Gastroesophageal sphincter (tissue), 4 donors: ENCODE measurements around the gene DGKG. TPM values are rescaled to one million over a fixed set of nuclear protein-coding genes. Genes with fewer than 3 reads are reported as not detected.

Experiments used
- ATAC-seq: fragments of 150-250 bp; one replicate; pipeline ENCODE4 v1.9.1; 2016; ENCODE audit warnings: mild to moderate bottlenecking, moderate library complexity
- H3K27ac ChIP-seq, 4 donors: fragments of 200-600 bp; sonication (generic) in 3 of 4; 1 replicate in 3 of 4; 2 replicates in 1 of 4; pipeline ENCODE4 v1.5.1; 2016 to 2019
- H3K27me3 ChIP-seq: fragments of 200-600 bp; sonication (generic); one replicate; pipeline ENCODE4 v1.5.1; 2019
- H3K36me3 ChIP-seq, 2 donors: fragments of 200-600 bp; sonication (generic); one replicate each; pipeline ENCODE4 v1.5.1; 2019; ENCODE audit warnings: control low read depth in 1 of 2
- H3K4me1 ChIP-seq, 3 donors: fragments of 200-600 bp; sonication (generic); 1 replicate in 2 of 3; 2 replicates in 1 of 3; pipeline ENCODE4 v1.5.1; 2016 to 2019; ENCODE audit warnings: control low read depth in 2 of 3
- H3K4me3 ChIP-seq, 2 donors: fragments of 200-600 bp; sonication (generic); one replicate each; pipeline ENCODE4 v1.5.1; 2019; ENCODE audit warnings: mild to moderate bottlenecking in 1 of 2, moderate library complexity in 1 of 2
- H3K9me3 ChIP-seq, 3 donors: fragments of 200-600 bp; sonication (generic); one replicate each; pipeline ENCODE4 v1.5.1; 2017 to 2019; ENCODE audit warnings: control low read depth in 2 of 3
- CTCF ChIP-seq, 4 experiments: fragments of 200-600 bp in 2 of 4; fragments of 450-650 bp in 2 of 4; sonication (generic) in 1 of 4; IDR thresholded peaks; one replicate each; pipeline ENCODE4 v1.5.1; 2017 to 2019; ENCODE audit warnings: antibody characterized with exemption in 4 of 4, mild to moderate bottlenecking in 2 of 4, moderate library complexity in 2 of 4
- EP300 ChIP-seq: sonication (generic); formaldehyde crosslinking; IDR thresholded peaks from one replicate; pipeline ENCODE4 v1.6.1; 2017; ENCODE audit warnings: antibody characterized with exemption, mild to moderate bottlenecking
- POLR2A ChIP-seq, 2 donors: fragments of 450-650 bp; IDR thresholded peaks; one replicate each; pipeline ENCODE4 v1.6.1; 2017; ENCODE audit warnings: antibody characterized with exemption in 2 of 2, mild to moderate bottlenecking in 2 of 2, moderate library complexity in 1 of 2
- POLR2AphosphoS5 ChIP-seq: sonication (generic); formaldehyde crosslinking; IDR thresholded peaks from one replicate; pipeline ENCODE4 v1.6.1; 2017; ENCODE audit warnings: antibody characterized with exemption
- WGBS, 2 donors: methylation state at CpG; one replicate each; pipeline ENCODE4 v1.1.5; 2018; ENCODE audit warnings: low coverage in 1 of 2; 5-methylcytosine and 5-hydroxymethylcytosine counted together
- total RNA-seq, 4 donors: library from RNA; depleted of rRNA; stranded (reverse); fragments of >200 nt; gene quantifications; one replicate each; pipeline ENCODE4 v1.1.0, GENCODE V29; 2016

The DGKG gene
- total RNA-seq, 4 donors from 2014 or later, result 46.3 to 134 (median 90.4) TPM

GRCh38 chr3:186330772-186331460 lies 31.1 kb downstream of the DGKG start:
- Histone ChIP-seq H3K4me3 (no peak overlapping the region), H3K36me3 (no peaks in the 10 kb centered on the region), H3K27me3 (no peaks in the 10 kb centered on the region), H3K9me3 (no peaks in the 10 kb centered on the region), H3K4me1 (peaks cover 3 to 79% (median 9%) of the 10 kb centered on the region in 3 donors), H3K27ac (no peak overlapping the region)
- TF ChIP-seq POLR2A (IDR thresholded peaks at IDR 0.05), result no peak
- no peak for TF ChIP-seq CTCF (IDR thresholded peaks at IDR 0.05)
- TF ChIP-seq POLR2AphosphoS5, result no peak
- no peak for TF ChIP-seq EP300
- no peak for ATAC-seq
- 53 to 56% methylated on average over 3 to 6 of the region's 6 CpGs for WGBS, 2 donors

GRCh38 chr3:186329589-186329988 lies 32.4 kb downstream of the DGKG start:
- TF ChIP-seq EP300 (no peak), POLR2AphosphoS5 (no peak), CTCF (IDR thresholded peaks at IDR 0.05) (no peak), POLR2A (IDR thresholded peaks at IDR 0.05) (no peak)

DNA sequence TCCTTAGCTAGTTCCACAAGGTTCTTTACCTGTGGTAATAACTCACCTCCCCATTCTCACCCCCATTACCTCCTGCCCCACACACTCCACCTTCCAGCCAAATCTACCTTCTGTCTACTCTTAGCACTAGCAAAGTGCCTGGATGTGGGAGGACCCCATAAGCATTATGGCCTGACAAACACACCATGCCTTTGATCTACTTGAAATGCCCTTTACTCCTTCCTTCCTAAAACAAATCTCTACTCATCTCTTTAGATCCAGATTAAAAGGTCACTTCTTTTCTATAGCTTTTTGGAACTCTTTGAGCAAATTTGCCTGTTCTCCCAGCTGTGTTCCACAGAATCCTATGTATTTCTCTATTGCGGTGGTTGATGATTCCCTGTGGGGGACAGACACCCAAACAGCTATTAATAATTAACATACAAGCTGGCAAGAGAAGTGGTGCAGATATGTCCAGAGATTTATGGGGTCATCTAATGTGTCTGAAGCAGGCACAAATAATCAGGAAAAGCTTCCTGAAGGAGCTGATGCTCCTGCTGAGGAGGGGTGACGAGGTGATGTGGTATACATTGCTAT lies 34.0 kb downstream of the DGKG start:
- ATAC-seq, result no peak
- H3K27ac ChIP-seq, result no peak overlapping the region
- H3K4me1 ChIP-seq, result peaks cover 3 to 54% (median 3%) of the 10 kb centered on the region in 3 donors
- no peaks in the 10 kb centered on the region for H3K36me3 ChIP-seq
- 83 to 87% methylated on average over 2 of the region's 2 CpGs for WGBS, 2 donors
- no peaks in the 10 kb centered on the region for H3K27me3 ChIP-seq
- TF ChIP-seq CTCF (IDR thresholded peaks at IDR 0.05), result no peak
- TF ChIP-seq POLR2AphosphoS5, result no peak
- no peak for TF ChIP-seq POLR2A (IDR thresholded peaks at IDR 0.05)
- no peak for TF ChIP-seq EP300
- no peak overlapping the region for H3K4me3 ChIP-seq
- no peaks in the 10 kb centered on the region for H3K9me3 ChIP-seq

More at GRCh38 chr3:186329589-186329988, 32.4 kb downstream of the DGKG start:
- Histone ChIP-seq H3K9me3 (no peaks in the 10 kb centered on the region), H3K27ac (no peak overlapping the region), H3K4me3 (no peak overlapping the region), H3K27me3 (no peaks in the 10 kb centered on the region), H3K36me3 (no peaks in the 10 kb centered on the region), H3K4me1 (peaks cover 3 to 66% (median 9%) of the 10 kb centered on the region in 3 donors)
- 79 to 90% methylated on average over 1 of the region's 1 CpG for WGBS, 2 donors
- no peak for ATAC-seq

- WGBS, 2 donors, result 62 to 64% methylated on average over 3 to 4 of the region's 5 CpGs
- peaks cover 0 to 23% (median 0%) of the 10 kb centered on the region in 3 donors for H3K4me1 ChIP-seq
- H3K36me3 ChIP-seq, result peaks cover 0 to 27% of the 10 kb centered on the region in 2 donors
- peak overlapping the region in 1 of 4 donors; percentile 20 for H3K27ac ChIP-seq
- no peak overlapping the region for H3K4me3 ChIP-seq
- no peak for TF ChIP-seq POLR2AphosphoS5
- TF ChIP-seq EP300, result no peak
- no peak for TF ChIP-seq CTCF (IDR thresholded peaks at IDR 0.05)
- no peak for ATAC-seq
- no peaks in the 10 kb centered on the region for H3K9me3 ChIP-seq
- no peaks in the 10 kb centered on the region for H3K27me3 ChIP-seq
These were observed 39.3 kb downstream of the DGKG start for GRCh38 chr3:186322761-186323160.

- H3K4me3 ChIP-seq, result no peak overlapping the region
- H3K36me3 ChIP-seq, result peaks cover 0 to 32% of the 10 kb centered on the region in 2 donors
- no peaks in the 10 kb centered on the region for H3K9me3 ChIP-seq
- H3K27ac ChIP-seq, result peak overlapping the region in 1 of 4 donors; percentile 11
- 70 to 74% methylated on average over 2 to 3 of the region's 3 CpGs for WGBS, 2 donors
- no peak for ATAC-seq
- peaks cover 0 to 15% (median 0%) of the 10 kb centered on the region in 3 donors for H3K4me1 ChIP-seq
- H3K27me3 ChIP-seq, result no peaks in the 10 kb centered on the region
- TF ChIP-seq POLR2A (IDR thresholded peaks at IDR 0.05), result no peak
- TF ChIP-seq CTCF (IDR thresholded peaks at IDR 0.05), result no peak
- TF ChIP-seq POLR2AphosphoS5, result no peak
- no peak for TF ChIP-seq EP300
These were observed 40.3 kb downstream of the DGKG start for GRCh38 chr3:186321746-186322145.
